HG03045 (cell line): ENCODE measurements around the gene LMX1B.

Experiments used
- ATAC-seq: cut with Tn5 transposase; IDR thresholded peaks from one replicate; pipeline ENCODE4 v1.9.1; 2021; ENCODE audit warnings: mild to moderate bottlenecking, moderate library complexity; ENCODE audit not compliant: unreplicated experiment

LMX1B gene

DNA sequence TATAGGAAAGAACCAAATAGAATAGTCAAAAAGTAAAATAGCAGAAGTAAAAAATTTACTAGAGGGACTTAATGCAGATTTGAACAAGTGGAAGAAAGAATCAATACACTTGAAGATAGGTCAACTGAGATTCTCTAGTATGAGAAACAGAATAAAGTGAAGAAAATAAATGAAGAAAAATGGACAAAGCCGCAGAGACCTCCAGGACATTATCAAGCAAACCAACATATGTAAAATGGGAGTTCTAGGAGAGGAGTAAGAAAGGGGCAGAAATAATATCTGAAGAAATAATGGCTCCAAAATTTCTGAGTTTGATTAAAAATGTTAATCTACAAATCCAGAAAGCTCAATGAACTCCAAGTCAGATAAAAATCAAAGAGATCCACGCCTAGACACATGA lies 121.1 kb downstream of the LMX1B start:
- no peak for ATAC-seq

DNA sequence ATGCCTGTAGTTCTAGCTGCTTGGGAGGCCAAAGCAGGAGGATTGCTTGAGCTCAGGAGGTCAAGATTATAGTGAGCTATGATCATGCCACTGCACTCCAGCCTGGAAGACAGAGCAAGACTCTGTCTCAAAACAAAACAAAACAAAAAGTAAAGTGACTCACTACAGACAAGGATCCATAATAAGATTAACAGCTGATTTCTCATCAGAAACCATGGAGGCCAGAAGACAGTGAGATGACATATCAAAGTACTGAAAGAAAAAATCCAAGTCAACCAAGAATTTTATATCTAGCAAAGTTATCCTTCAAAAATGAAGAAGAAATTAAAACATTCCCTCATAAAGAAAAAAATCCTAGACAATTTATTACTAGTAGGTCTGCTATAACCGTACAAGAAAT lies 121.8 kb downstream of the LMX1B start:
- ATAC-seq, result no peak

DNA sequence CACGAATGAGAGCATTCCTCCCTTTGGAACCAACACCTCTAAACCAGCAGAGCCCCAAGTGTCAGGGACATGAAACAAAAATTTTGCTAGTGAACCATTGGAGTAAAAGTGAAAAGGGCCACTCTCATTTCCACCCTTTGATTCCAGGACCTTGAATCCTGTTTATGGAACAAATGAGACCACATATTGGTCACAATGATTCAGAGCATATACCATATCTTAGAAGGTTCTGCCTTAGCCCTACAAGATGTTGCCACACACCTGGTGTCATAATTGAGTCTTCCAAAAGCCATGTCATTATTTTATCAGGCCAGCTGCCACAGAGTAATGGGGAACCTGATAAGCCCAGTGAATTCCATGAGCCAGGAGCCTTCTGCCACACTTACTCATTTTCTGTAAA lies 124.8 kb downstream of the LMX1B start:
- ATAC-seq, result no peak

DNA sequence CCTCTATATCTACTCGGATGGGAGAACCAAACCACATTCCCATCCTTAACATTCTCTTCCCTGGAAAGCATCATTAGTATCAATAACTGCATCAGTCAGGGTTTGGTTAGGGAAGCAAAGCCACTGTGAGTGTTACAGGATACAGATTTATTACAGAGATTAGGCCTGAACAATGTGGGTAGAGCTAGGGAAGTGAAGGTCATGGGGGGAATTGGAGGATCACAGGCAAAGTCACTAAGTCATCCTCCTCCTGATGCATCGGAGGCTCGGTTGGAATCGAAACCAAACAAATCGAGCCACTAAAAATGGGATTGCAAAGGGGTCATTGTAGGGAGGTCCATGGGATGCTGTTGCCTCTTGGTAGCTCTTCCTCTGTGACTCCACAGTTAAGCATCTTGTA lies 129.3 kb downstream of the LMX1B start:
- ATAC-seq, result no peak

DNA sequence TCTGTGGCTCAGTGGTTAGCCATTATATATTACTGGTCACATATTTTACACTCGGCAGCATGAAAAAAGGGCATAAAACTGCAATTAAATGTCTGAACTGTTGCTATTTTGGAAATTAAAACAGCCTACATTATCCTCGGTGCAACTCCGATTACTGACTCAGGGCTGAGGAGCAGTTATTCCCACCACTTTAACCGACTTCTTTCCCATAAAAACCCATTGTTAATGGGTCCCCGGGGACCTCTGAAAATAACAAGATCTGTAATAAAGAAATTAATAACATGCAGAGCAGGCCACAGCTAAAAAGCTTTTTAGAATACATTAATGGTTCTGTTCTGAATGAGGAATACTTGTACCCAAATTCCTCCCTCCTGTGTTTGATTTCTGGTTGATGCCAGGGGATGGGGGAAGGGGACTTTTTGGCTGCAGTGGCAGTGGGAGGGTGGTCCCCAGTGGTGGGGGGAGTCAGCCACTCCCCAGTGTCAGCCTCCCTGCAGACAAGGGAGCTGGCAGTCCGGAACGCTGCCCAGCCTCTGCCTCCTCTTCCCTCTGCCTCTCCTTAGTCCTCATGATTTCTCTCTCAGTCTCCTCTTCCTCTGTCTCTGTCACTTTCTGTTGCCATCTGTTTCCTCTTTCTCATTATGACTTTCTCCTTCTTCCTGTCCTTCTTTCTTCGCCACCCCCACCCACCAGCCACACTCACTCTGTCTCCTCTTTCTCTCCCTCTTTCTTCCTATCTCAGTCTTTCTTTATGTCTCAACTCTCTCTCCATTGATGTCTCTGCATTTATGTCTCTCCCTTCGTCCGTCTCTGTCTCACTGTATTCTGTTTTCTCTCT lies 132.1 kb downstream of the LMX1B start:
- no peak for ATAC-seq
